GM06990 (cell line): ENCODE results near the gene ETNK1.

Experiments
- DNase-seq: peaks from one replicate; pipeline ENCODE4 v3.0.0-alpha.2; 2011; ENCODE audit not compliant: insufficient read length; ENCODE audit errors: extremely low read depth
- H3K27me3 ChIP-seq: replicated peaks from 2 replicates; pipeline ENCODE4 v1.6.0; 2011; ENCODE audit warnings: low read length; ENCODE audit not compliant: control insufficient read depth, insufficient read depth
- H3K36me3 ChIP-seq: 2 replicates; pipeline ENCODE4 v1.5.1; 2011; ENCODE audit warnings: low read length; ENCODE audit not compliant: control insufficient read depth, insufficient read depth
- H3K4me3 ChIP-seq: replicated peaks from 2 replicates; pipeline ENCODE4 v1.5.1; 2011; ENCODE audit warnings: low read depth, mild to moderate bottlenecking, control low read depth, low read length
- CTCF ChIP-seq: IDR thresholded peaks from 2 replicates; pipeline ENCODE4 v1.5.1; 2011; ENCODE audit warnings: low read length, control low read depth, mild to moderate bottlenecking, inconsistent platforms; ENCODE audit not compliant: insufficient read depth, poor library complexity, severe bottlenecking

Gene ETNK1

GRCh38 chr12:22719745-22720144, 94.8 kb downstream of the ETNK1 start:
- no peak for DNase-seq
- Histone ChIP-seq H3K36me3 (no peaks in the 10 kb centered on the region), H3K4me3 (no peak overlapping the region), H3K27me3 (no peaks in the 10 kb centered on the region; the same call in 1 of the 2 replicates)
- TF ChIP-seq CTCF = no peak

- DNase-seq = no peak
- Histone ChIP-seq H3K4me3 (no peak overlapping the region), H3K27me3 (no peaks in the 10 kb centered on the region; the same call in 1 of the 2 replicates), H3K36me3 (no peaks in the 10 kb centered on the region)
- no peak for TF ChIP-seq CTCF
Observed at GRCh38 chr12:22722081-22722480, 97.1 kb downstream of the ETNK1 start.

- TF ChIP-seq CTCF = no peak
- no peak overlapping the region for H3K4me3 ChIP-seq
- DNase-seq = no peak
- H3K27me3 ChIP-seq = no peaks in the 10 kb centered on the region; the same call in 1 of the 2 replicates
- no peaks in the 10 kb centered on the region for H3K36me3 ChIP-seq
Observed at GRCh38 chr12:22722779-22723178, 97.8 kb downstream of the ETNK1 start.

- TF ChIP-seq CTCF = no peak
- DNase-seq = no peak
- Histone ChIP-seq H3K27me3 (no peaks in the 10 kb centered on the region; the same call in 1 of the 2 replicates), H3K36me3 (no peaks in the 10 kb centered on the region), H3K4me3 (no peak overlapping the region)
Observed at GRCh38 chr12:22728987-22729386, 104.0 kb downstream of the ETNK1 start.

- DNase-seq = no peak
- TF ChIP-seq CTCF = no peak
- Histone ChIP-seq H3K36me3 (no peaks in the 10 kb centered on the region), H3K4me3 (no peak overlapping the region), H3K27me3 (no peaks in the 10 kb centered on the region; the same call in 1 of the 2 replicates)
Observed at GRCh38 chr12:22729431-22729956, 104.5 kb downstream of the ETNK1 start.

- H3K4me3 ChIP-seq = no peak overlapping the region
- DNase-seq = no peak
- H3K36me3 ChIP-seq = no peaks in the 10 kb centered on the region
- no peak for TF ChIP-seq CTCF
- H3K27me3 ChIP-seq = no peaks in the 10 kb centered on the region; the same call in 1 of the 2 replicates
Observed at GRCh38 chr12:22729957-22730443, 105.0 kb downstream of the ETNK1 start.
